Fibroblast of the aortic adventitia (primary cell): ENCODE measurements around the gene AGMAT. TPM values are rescaled to one million over a fixed set of nuclear protein-coding genes. Genes with fewer than 3 reads are reported as not detected.

Source experiments
- DNase-seq: peaks from one replicate; pipeline ENCODE4 v3.0.0-alpha.2; 2010; ENCODE audit warnings: low read depth
- H3K4me3 ChIP-seq: 2 replicates; pipeline ENCODE4 v1.5.1; 2011; ENCODE audit warnings: low read depth, mild to moderate bottlenecking, control low read depth, low read length, moderate library complexity
- CTCF ChIP-seq: IDR thresholded peaks from 2 replicates; pipeline ENCODE4 v1.5.1; 2011; ENCODE audit warnings: mild to moderate bottlenecking, low read length, control low read depth, inconsistent platforms; ENCODE audit not compliant: insufficient read depth
- total RNA-seq: library from RNA; depleted of rRNA; stranded (reverse); fragments of >200 nt; gene quantifications from 2 replicates; pipeline ENCODE4 v1.2.3, GENCODE V29; 2012; ENCODE audit warnings: low replicate concordance

AGMAT gene
- total RNA-seq, 1 donor, result 1.4 TPM

- TF ChIP-seq CTCF, result no peak
- no peak for DNase-seq
- H3K4me3 ChIP-seq, result no peak overlapping the region
These were observed 41.6 kb downstream of the AGMAT start for GRCh38 chr1:15543251-15543588.

GRCh38 chr1:15542388-15543250 is 42.2 kb downstream of the AGMAT start:
- no peak for DNase-seq
- TF ChIP-seq CTCF, result no peak
- H3K4me3 ChIP-seq, result no peak overlapping the region

- TF ChIP-seq CTCF, result no peak
- no peak overlapping the region for H3K4me3 ChIP-seq
- DNase-seq, result no peak
These were observed 43.5 kb downstream of the AGMAT start for GRCh38 chr1:15541231-15541792.

- no peak for DNase-seq
- no peak for TF ChIP-seq CTCF
- H3K4me3 ChIP-seq, result no peak overlapping the region
These were observed 44.7 kb downstream of the AGMAT start for GRCh38 chr1:15540186-15540585.

GRCh38 chr1:15538771-15539170 is 46.1 kb downstream of the AGMAT start:
- no peak for DNase-seq
- H3K4me3 ChIP-seq, result no peak overlapping the region
- TF ChIP-seq CTCF, result no peak

GRCh38 chr1:15531682-15532081 is 53.2 kb downstream of the AGMAT start:
- DNase-seq, result no peak
- H3K4me3 ChIP-seq, result no peak overlapping the region
- no peak for TF ChIP-seq CTCF
